Measurements from ENCODE around the gene OTOP2. TPM values are rescaled to one million over a fixed set of nuclear protein-coding genes. Genes with fewer than 3 reads are reported as not detected.

Gene OTOP2
- total RNA-seq, 2 donors from 2014 or later = not detected

Other genes starting within 250 kb of the OTOP2 start
- gene CD300LF, start 211.3 kb upstream of the OTOP2 start, total RNA-seq = under 1 TPM in 1 of 2 donors, not detected in 1; 0.71 TPM
- under 1 TPM; 0.89 to 0.90 TPM for gene RAB37, start 187.0 kb upstream of the OTOP2 start, total RNA-seq
- 10 to 100 TPM; 20.2 to 30.9 TPM for gene NHERF1, start 175.6 kb upstream of the OTOP2 start, total RNA-seq
- gene NAT9, start 147.9 kb upstream of the OTOP2 start, total RNA-seq = 10 to 100 TPM; 16.2 to 18.7 TPM
- gene GRIN2C, start 64.4 kb upstream of the OTOP2 start, total RNA-seq = 10 to 100 TPM; 27.6 to 34.4 TPM
- gene FDXR, start 51.3 kb upstream of the OTOP2 start, total RNA-seq = 1 to 10 TPM; 4.1 to 7.9 TPM
- gene FADS6, start 30.6 kb upstream of the OTOP2 start, total RNA-seq = not detected
- gene USH1G, start 1.0 kb upstream of the OTOP2 start, total RNA-seq = under 1 TPM; 0.20 to 0.22 TPM
- not detected for gene OTOP3, start 11.6 kb downstream of the OTOP2 start, total RNA-seq
- gene HID1, start 48.5 kb downstream of the OTOP2 start, total RNA-seq = 10 to 100 TPM; 10.6 to 11.7 TPM
- 10 to 100 TPM; 13.6 to 28.8 TPM for gene CDR2L, start 63.4 kb downstream of the OTOP2 start, total RNA-seq
- 100 to 1,000 TPM in 1 of 2 donors, 10 to 100 TPM in 1; 44.8 to 104 TPM for gene MRPL58, start 88.4 kb downstream of the OTOP2 start, total RNA-seq
- 100 to 1,000 TPM; 675 to 871 TPM for gene ATP5PD, start 122.7 kb downstream of the OTOP2 start, total RNA-seq
- 10 to 100 TPM; 17.9 to 28.4 TPM for gene KCTD2, start 123.0 kb downstream of the OTOP2 start, total RNA-seq
- 10 to 100 TPM; 16.5 to 34.1 TPM for gene SLC16A5, start 163.7 kb downstream of the OTOP2 start, total RNA-seq
- gene ARMC7, start 185.7 kb downstream of the OTOP2 start, total RNA-seq = 1 to 10 TPM; 4.9 to 9.5 TPM
- 10 to 100 TPM; 41.4 to 77.5 TPM for gene NT5C, start 207.5 kb downstream of the OTOP2 start, total RNA-seq
- gene JPT1, start 230.2 kb downstream of the OTOP2 start, total RNA-seq = 10 to 100 TPM; 15.1 to 15.8 TPM